Activated CD4-positive, alpha-beta T cell treated with anti-CD3 and anti-CD28 coated beads, Interleukin-2, amount 50 U/mL, for 24 hours (primary cell): ENCODE results near the gene TAS2R20.

ENCODE experiments used
- DNase-seq, 2 donors: peaks; one replicate each; pipeline ENCODE4 v3.0.0-alpha.2; 2020; ENCODE audit warnings: low read depth in 1 of 2, low spot score in 1 of 2

Gene TAS2R20

DNA sequence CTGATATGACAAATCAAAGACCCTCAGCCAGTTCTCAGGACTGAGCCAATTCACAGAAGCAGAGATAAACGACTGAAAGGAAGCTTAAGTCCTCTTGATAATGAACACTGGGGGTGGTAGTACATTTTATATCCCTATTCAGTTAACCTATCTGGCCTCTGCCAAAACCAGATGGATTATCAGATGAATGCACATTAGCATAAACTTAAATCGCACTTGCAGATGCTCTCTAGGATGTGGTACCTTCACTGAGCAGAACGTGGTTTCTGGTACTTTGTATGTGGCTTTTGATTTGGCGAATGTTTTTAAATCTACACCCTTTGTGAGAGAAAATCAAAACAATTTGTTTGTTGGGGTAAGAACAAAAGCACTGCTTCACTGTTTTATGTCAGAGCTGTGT, 37.9 kb downstream of the TAS2R20 start:
- DNase-seq = no peak

- DNase-seq = no peak
These were observed 38.3 kb downstream of the TAS2R20 start for GRCh38 chr12:10959804-10960203.

DNA sequence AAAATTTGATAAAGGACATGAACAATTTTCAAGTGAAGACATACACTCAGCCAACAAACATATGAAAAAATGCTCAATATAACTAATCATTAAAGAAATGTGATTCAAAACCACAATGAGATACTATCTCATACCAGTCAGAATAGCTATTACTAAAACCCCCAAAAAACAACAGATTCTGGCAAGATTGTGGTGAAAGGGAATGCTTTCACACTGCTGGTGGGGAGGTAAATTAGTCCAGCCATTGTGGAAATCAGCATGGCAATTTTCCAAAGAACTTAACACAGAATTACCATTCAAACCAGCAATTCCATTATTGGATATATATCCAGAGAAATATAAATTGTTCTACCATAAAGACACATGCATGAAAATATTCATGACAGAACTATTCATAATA, 40.4 kb downstream of the TAS2R20 start:
- no peak for DNase-seq

GRCh38 chr12:10956085-10956484, 42.0 kb downstream of the TAS2R20 start:
- DNase-seq = no peak

DNA sequence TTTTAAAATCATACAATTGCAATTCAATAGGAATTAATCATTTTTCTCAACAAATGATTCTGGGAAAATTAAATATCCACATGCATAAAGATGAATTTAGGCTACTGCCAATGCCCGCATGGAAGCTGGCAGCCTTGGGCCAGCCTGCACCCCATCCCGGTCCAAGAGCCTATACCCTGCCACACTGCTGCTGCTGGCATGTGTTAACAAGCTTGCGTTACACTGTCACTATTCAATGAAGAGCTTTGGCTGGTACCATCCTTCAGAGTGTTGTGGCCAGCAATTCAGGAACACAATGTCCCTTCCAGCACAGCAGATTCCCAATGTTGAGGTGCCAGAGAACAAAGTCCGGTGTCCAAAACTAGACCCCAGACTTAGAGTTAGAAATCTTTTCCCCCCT, 45.5 kb downstream of the TAS2R20 start:
- no peak for DNase-seq
